K562 (cell line): ENCODE results near the gene INHA. TPM values are rescaled to one million over a fixed set of nuclear protein-coding genes. Genes with fewer than 3 reads are reported as not detected.

Experiments
- BMI1 ChIP-seq: fragments of 150-350 bp; IDR thresholded peaks from 2 replicates; pipeline ENCODE4 v1.6.1; 2014; ENCODE audit warnings: low read length
- CSDE1 ChIP-seq, 2 experiments: fragments of 450-650 bp; IDR thresholded peaks; 2 replicates each; pipeline ENCODE4 v1.6.1; 2016; ENCODE audit warnings: mild to moderate bottlenecking in 1 of 2
- E2F6 ChIP-seq, 2 experiments: IDR thresholded peaks; 2 replicates each; pipeline ENCODE4 v1.6.1; 2011; ENCODE audit warnings: borderline replicate concordance in 1 of 2, control low read depth in 1 of 2, low read depth in 1 of 2, low read length in 1 of 2, mild to moderate bottlenecking in 1 of 2, mixed read lengths in 1 of 2, moderate library complexity in 1 of 2; ENCODE audit not compliant: insufficient read depth in 1 of 2, insufficient read length in 1 of 2, poor library complexity in 1 of 2, severe bottlenecking in 1 of 2; ENCODE audit errors: extremely low read depth in 1 of 2
- ELF4 ChIP-seq: fragments of 450-650 bp; formaldehyde crosslinking; IDR thresholded peaks from 2 replicates; pipeline ENCODE4 v1.4.0; 2022; ENCODE audit warnings: missing genetic modification characterization
- FOS ChIP-seq: IDR thresholded peaks from 3 replicates; pipeline ENCODE4 v1.6.1; 2011; ENCODE audit not compliant: insufficient read length; ENCODE audit errors: extremely low read depth
- FOSL1 ChIP-seq: fragments of 200-800 bp; sonication (Bioruptor generic); conservative IDR thresholded peaks from 2 replicates; pipeline ENCODE4 v1.6.1; 2016; ENCODE audit warnings: missing genetic modification characterization, missing compliant biosample characterization
- FOXM1 ChIP-seq, 2 experiments: fragments of 450-650 bp in 1 of 2; sonication (generic) in 1 of 2; formaldehyde crosslinking in 1 of 2; IDR thresholded peaks; 2 replicates each; pipeline versions ENCODE4 v1.6.1 to v1.9.0; 2017 to 2022; ENCODE audit warnings: low read depth in 2 of 2, mild to moderate bottlenecking in 2 of 2, missing genetic modification reagents in 1 of 2, moderate library complexity in 1 of 2
- JUN ChIP-seq, 2 experiments: sonication (generic) in 1 of 2; formaldehyde crosslinking in 1 of 2; IDR thresholded peaks; 2 replicates each; pipeline versions ENCODE4 v1.6.1 to v1.8.0; 2012 to 2022; ENCODE audit warnings: borderline replicate concordance in 2 of 2, mild to moderate bottlenecking in 2 of 2, improper control_type of control experiment in 1 of 2, low read depth in 1 of 2, low read length in 1 of 2, missing genetic modification reagents in 1 of 2
- NFIC ChIP-seq: fragments of 450-650 bp; IDR thresholded peaks from 2 replicates; pipeline ENCODE4 v1.6.1; 2017; ENCODE audit warnings: mild to moderate bottlenecking, inconsistent platforms
- NFXL1 ChIP-seq: fragments of 450-650 bp; formaldehyde crosslinking; IDR thresholded peaks from 2 replicates; pipeline ENCODE4 v1.4.0; 2021; ENCODE audit warnings: mild to moderate bottlenecking
- PATZ1 ChIP-seq: fragments of 250-450 bp; sonication (Bioruptor Pico); IDR thresholded peaks from 2 replicates; pipeline ENCODE4 v1.5.0; 2020; ENCODE audit warnings: mild to moderate bottlenecking, borderline replicate concordance
- PHF8 ChIP-seq: fragments of 200-600 bp; sonication (generic); IDR thresholded peaks from 2 replicates; pipeline ENCODE4 v1.6.1; 2012; ENCODE audit warnings: mixed run types, mild to moderate bottlenecking, inconsistent platforms, low read length, moderate library complexity, borderline replicate concordance
- POLR2A ChIP-seq: fragments of 450-650 bp; conservative IDR thresholded peaks from 2 replicates; pipeline ENCODE4 v1.6.1; 2016
- SETDB1 ChIP-seq: IDR thresholded peaks from one replicate; pipeline ENCODE4 v1.6.1; 2012; ENCODE audit warnings: low read length, control low read depth, inconsistent platforms
- SP1 ChIP-seq: sonication (generic); formaldehyde crosslinking; IDR thresholded peaks from 2 replicates; pipeline ENCODE4 v1.8.1; 2022; ENCODE audit warnings: mild to moderate bottlenecking, missing genetic modification reagents
- YBX1 ChIP-seq: fragments of 450-650 bp; IDR thresholded peaks from 2 replicates; pipeline ENCODE4 v1.7.1; 2016; ENCODE audit warnings: mild to moderate bottlenecking
- YY1 ChIP-seq, 3 experiments: IDR thresholded peaks; 2 replicates each; pipeline ENCODE4 v1.6.1; 2011; ENCODE audit warnings: low read length in 2 of 3, mild to moderate bottlenecking in 2 of 3, moderate library complexity in 2 of 3, borderline replicate concordance in 1 of 3, control low read depth in 1 of 3, low read depth in 1 of 3; ENCODE audit not compliant: insufficient read depth in 3 of 3, insufficient replicate concordance in 2 of 3, control insufficient read depth in 1 of 3, insufficient read length in 1 of 3; ENCODE audit errors: extremely low read depth in 1 of 3
- ZBTB33 ChIP-seq: sonication (generic); formaldehyde crosslinking; IDR thresholded peaks from 2 replicates; pipeline ENCODE4 v1.8.1; 2023; ENCODE audit warnings: mild to moderate bottlenecking, missing genetic modification reagents
- ZBTB7A ChIP-seq: IDR thresholded peaks from 2 replicates; pipeline ENCODE4 v1.6.1; 2011; ENCODE audit warnings: low read depth, mild to moderate bottlenecking, low read length, moderate library complexity, borderline replicate concordance; ENCODE audit not compliant: control insufficient read depth
- ZNF12 ChIP-seq: sonication (generic); formaldehyde crosslinking; IDR thresholded peaks from 2 replicates; pipeline ENCODE4 v1.4.0; 2020; ENCODE audit warnings: mild to moderate bottlenecking, missing genetic modification reagents
- ZNF165 ChIP-seq: fragments of 250-450 bp; sonication (Bioruptor Pico); IDR thresholded peaks from 2 replicates; pipeline ENCODE4 v1.4.0; 2020; ENCODE audit warnings: borderline replicate concordance
- ZNF316 ChIP-seq: fragments of 450-650 bp; IDR thresholded peaks from 2 replicates; pipeline ENCODE4 v1.6.1; 2016
- ZSCAN29 ChIP-seq: fragments of 450-650 bp; IDR thresholded peaks from 2 replicates; pipeline ENCODE4 v1.6.1; 2017
- polyA plus RNA-seq, 8 experiments: library from polyadenylated mRNA; depleted of rRNA in 4 of 8; stranded (reverse) in 5 of 8; unstranded in 3 of 8; fragments of >200 nt; fragmentation: Nextera tagmentation in 2 of 8; fragmentation: Illumina TruSeq in 1 of 8; extraction: Ambion mirVana in 2 of 8; extraction: Trizol in 1 of 8; gene quantifications; 2 replicates each; pipeline versions ENCODE4 v1.2.1 to v1.2.3, GENCODE V29; 2011 to 2014; ENCODE audit warnings: inconsistent platforms in 1 of 8, missing spikeins in 1 of 8
- total RNA-seq, 7 experiments: library from RNA; depleted of rRNA in 6 of 7; stranded (reverse); fragments of >200 nt in 6 of 7; fragmentation: Illumina TruSeq in 2 of 7; extraction: Trizol in 2 of 7; gene quantifications; 2 replicates each; pipeline versions ENCODE4 v1.2.1 to v1.2.3, GENCODE V29; 2011 to 2021; ENCODE audit warnings: low replicate concordance in 1 of 7

INHA gene
- total and polyA plus RNA-seq, 9 of the 15 experiments (the other 6 are each of a cell fraction or from before 2014, with no cell fraction given): 0.07 to 1.9 (median 0.40) TPM

GRCh38 chr2:219542931-219543595 is 29.0 kb upstream of the INHA start (continued):
- TF ChIP-seq PATZ1 (CRISPR knock-in tag) (no peak), ZBTB33 (CRISPR knock-in tag) (no peak), POLR2A (0 out of 2 replicates have a peak, but pooled peaks have one; percentile 45), ZSCAN29 (no peak), YY1 (IDR thresholded peaks at IDR 0.05; ENCODE audit: borderline replicate concordance in 1 of 3, control insufficient read depth in 1 of 3, extremely low read depth in 1 of 3, insufficient read depth in 3 of 3, insufficient read length in 1 of 3, insufficient replicate concordance in 2 of 3, low read depth in 1 of 3, low read length in 2 of 3) (no peak), ZNF165 (CRISPR knock-in tag) (no peak), ZNF316 (no peak), FOXM1 (IDR thresholded peaks at IDR 0.05; ENCODE audit: low read depth) (no peak), FOXM1 (CRISPR knock-in tag; IDR thresholded peaks at IDR 0.05; ENCODE audit: low read depth) (peak; percentile 85; the same call in 1 of the 2 replicates), ELF4 (CRISPR knock-in tag) (no peak), FOS (no peak), FOSL1 (tag) (peak; percentile 36; the same call in 1 of the 2 replicates), CSDE1 (IDR thresholded peaks at IDR 0.05) (no peak), YBX1 (no peak), NFIC (no peak), BMI1 (no peak), SP1 (no peak), PHF8 (peak; percentile 57; the same call in 1 of the 2 replicates), JUN (IDR thresholded peaks at IDR 0.05; ENCODE audit: borderline replicate concordance, low read depth, low read length) (no peak), JUN (CRISPR knock-in tag; IDR thresholded peaks at IDR 0.05; ENCODE audit: borderline replicate concordance) (no peak), ZBTB7A (no peak), E2F6 (IDR thresholded peaks at IDR 0.05; ENCODE audit: borderline replicate concordance in 1 of 2, extremely low read depth in 1 of 2, insufficient read depth in 1 of 2, insufficient read length in 1 of 2, low read depth in 1 of 2, low read length in 1 of 2, poor library complexity in 1 of 2, severe bottlenecking in 1 of 2) (peak in 1 of 2 experiments; percentile 53), ZNF12 (CRISPR knock-in tag) (no peak), SETDB1 (no peak), NFXL1 (CRISPR knock-in tag) (no peak)
